ENCODE measurements around the gene TMEM182.

DNA sequence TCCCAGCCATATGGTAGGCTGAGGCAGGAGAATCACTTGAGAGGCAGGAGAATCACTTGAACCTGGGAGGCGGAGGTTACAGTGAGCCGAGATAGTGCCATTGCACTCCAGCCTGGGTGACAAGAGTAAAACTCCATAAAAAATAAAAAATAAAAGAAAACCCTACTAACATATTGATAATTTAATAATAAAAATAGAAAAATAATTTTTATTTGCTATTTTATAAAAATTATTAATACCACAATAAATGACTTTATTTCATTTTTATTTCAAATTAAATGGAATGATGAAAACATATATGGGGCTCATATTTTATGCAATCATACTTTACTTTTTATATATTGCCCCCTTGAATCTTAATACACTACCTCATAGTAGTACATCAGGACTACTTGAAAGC, 20.4 kb downstream of the TMEM182 start:
- TF ChIP-seq, protein P1, sequence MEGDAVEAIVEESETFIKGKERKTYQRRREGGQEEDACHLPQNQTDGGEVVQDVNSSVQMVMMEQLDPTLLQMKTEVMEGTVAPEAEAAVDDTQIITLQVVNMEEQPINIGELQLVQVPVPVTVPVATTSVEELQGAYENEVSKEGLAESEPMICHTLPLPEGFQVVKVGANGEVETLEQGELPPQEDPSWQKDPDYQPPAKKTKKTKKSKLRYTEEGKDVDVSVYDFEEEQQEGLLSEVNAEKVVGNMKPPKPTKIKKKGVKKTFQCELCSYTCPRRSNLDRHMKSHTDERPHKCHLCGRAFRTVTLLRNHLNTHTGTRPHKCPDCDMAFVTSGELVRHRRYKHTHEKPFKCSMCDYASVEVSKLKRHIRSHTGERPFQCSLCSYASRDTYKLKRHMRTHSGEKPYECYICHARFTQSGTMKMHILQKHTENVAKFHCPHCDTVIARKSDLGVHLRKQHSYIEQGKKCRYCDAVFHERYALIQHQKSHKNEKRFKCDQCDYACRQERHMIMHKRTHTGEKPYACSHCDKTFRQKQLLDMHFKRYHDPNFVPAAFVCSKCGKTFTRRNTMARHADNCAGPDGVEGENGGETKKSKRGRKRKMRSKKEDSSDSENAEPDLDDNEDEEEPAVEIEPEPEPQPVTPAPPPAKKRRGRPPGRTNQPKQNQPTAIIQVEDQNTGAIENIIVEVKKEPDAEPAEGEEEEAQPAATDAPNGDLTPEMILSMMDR (IDR thresholded peaks at IDR 0.05; ENCODE audit: poor library complexity, severe bottlenecking): no peak
- no peak for TF ChIP-seq SMC3 (conservative IDR thresholded peaks at IDR 0.05; ENCODE audit: poor library complexity)
- TF ChIP-seq EZH2 (IDR thresholded peaks at IDR 0.05; ENCODE audit: borderline replicate concordance, insufficient read depth, low read length, poor library complexity, severe bottlenecking): no peak
- no peak for TF ChIP-seq POLR2AphosphoS5 (IDR thresholded peaks at IDR 0.05)
- TF ChIP-seq EP300 (conservative IDR thresholded peaks at IDR 0.05; ENCODE audit: poor library complexity, severe bottlenecking): no peak
- TF ChIP-seq, protein P2, sequence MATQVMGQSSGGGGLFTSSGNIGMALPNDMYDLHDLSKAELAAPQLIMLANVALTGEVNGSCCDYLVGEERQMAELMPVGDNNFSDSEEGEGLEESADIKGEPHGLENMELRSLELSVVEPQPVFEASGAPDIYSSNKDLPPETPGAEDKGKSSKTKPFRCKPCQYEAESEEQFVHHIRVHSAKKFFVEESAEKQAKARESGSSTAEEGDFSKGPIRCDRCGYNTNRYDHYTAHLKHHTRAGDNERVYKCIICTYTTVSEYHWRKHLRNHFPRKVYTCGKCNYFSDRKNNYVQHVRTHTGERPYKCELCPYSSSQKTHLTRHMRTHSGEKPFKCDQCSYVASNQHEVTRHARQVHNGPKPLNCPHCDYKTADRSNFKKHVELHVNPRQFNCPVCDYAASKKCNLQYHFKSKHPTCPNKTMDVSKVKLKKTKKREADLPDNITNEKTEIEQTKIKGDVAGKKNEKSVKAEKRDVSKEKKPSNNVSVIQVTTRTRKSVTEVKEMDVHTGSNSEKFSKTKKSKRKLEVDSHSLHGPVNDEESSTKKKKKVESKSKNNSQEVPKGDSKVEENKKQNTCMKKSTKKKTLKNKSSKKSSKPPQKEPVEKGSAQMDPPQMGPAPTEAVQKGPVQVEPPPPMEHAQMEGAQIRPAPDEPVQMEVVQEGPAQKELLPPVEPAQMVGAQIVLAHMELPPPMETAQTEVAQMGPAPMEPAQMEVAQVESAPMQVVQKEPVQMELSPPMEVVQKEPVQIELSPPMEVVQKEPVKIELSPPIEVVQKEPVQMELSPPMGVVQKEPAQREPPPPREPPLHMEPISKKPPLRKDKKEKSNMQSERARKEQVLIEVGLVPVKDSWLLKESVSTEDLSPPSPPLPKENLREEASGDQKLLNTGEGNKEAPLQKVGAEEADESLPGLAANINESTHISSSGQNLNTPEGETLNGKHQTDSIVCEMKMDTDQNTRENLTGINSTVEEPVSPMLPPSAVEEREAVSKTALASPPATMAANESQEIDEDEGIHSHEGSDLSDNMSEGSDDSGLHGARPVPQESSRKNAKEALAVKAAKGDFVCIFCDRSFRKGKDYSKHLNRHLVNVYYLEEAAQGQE (IDR thresholded peaks at IDR 0.05; ENCODE audit: borderline replicate concordance): no peak
- no peak for TF ChIP-seq RAD21 (conservative IDR thresholded peaks at IDR 0.05)

Data from neural cell (in vitro differentiated cells).